Osteoblast (primary cell): Measurements from ENCODE around the gene CETP. TPM values are rescaled to one million over a fixed set of nuclear protein-coding genes. Genes with fewer than 3 reads are reported as not detected.

ENCODE experiments used
- DNase-seq: peaks from one replicate; pipeline ENCODE4 v3.0.0; 2011; ENCODE audit warnings: low spot score, mixed read lengths; ENCODE audit not compliant: insufficient read length; ENCODE audit errors: missing footprints
- H2AFZ ChIP-seq: 2 replicates; pipeline ENCODE4 v1.6.0; 2011; ENCODE audit warnings: mild to moderate bottlenecking, low read length
- H3K27ac ChIP-seq: 2 replicates; pipeline ENCODE4 v1.5.1; 2011; ENCODE audit warnings: mild to moderate bottlenecking, low read depth, low read length, moderate library complexity
- H3K27me3 ChIP-seq: 2 replicates; pipeline ENCODE4 v1.6.0; 2012; ENCODE audit warnings: mild to moderate bottlenecking, control low read depth, inconsistent platforms, low read length, moderate library complexity; ENCODE audit not compliant: insufficient read depth
- H3K36me3 ChIP-seq: 2 replicates; pipeline ENCODE4 v1.5.1; 2011; ENCODE audit warnings: mild to moderate bottlenecking, low read length, control low read depth, moderate library complexity; ENCODE audit not compliant: insufficient read depth
- H3K4me1 ChIP-seq: 2 replicates; pipeline ENCODE4 v1.5.1; 2011; ENCODE audit warnings: mild to moderate bottlenecking, low read length, control low read depth, moderate library complexity; ENCODE audit not compliant: insufficient read depth
- H3K4me2 ChIP-seq: 2 replicates; pipeline ENCODE4 v1.6.0; 2011; ENCODE audit warnings: mild to moderate bottlenecking, low read length; ENCODE audit not compliant: insufficient read depth
- H3K4me3 ChIP-seq: fragments of 200-600 bp; sonication (generic); 3 replicates; pipeline ENCODE4 v1.5.1; 2012; ENCODE audit warnings: mild to moderate bottlenecking, low read length, inconsistent platforms; ENCODE audit not compliant: insufficient read depth
- H3K79me2 ChIP-seq: 2 replicates; pipeline ENCODE4 v1.6.0; 2012; ENCODE audit warnings: mild to moderate bottlenecking, low read length, control low read depth, inconsistent platforms; ENCODE audit not compliant: insufficient read depth
- H3K9me3 ChIP-seq: 2 replicates; pipeline ENCODE4 v1.5.1; 2011; ENCODE audit warnings: low read depth, low read length, control low read depth
- H4K20me1 ChIP-seq: 2 replicates; pipeline ENCODE4 v1.6.0; 2012; ENCODE audit warnings: mild to moderate bottlenecking, low read length, control low read depth; ENCODE audit not compliant: insufficient read depth
- CTCF ChIP-seq: IDR thresholded peaks from 2 replicates; pipeline ENCODE4 v1.5.1; 2011; ENCODE audit warnings: mild to moderate bottlenecking, low read depth, low read length, moderate library complexity; ENCODE audit errors: extremely low read depth
- total RNA-seq: library from RNA; depleted of rRNA; stranded (reverse); fragments of >200 nt; gene quantifications from 2 replicates; pipeline ENCODE4 v1.2.3, GENCODE V29; 2012

The CETP gene
- total RNA-seq, 1 donor = not detected

GRCh38 chr16:56993204-56993603 is 31.5 kb downstream of the CETP start:
- Histone ChIP-seq H3K27ac (no peak overlapping the region), H2AFZ (no peak overlapping the region), H3K4me2 (no peak overlapping the region), H4K20me1 (no peaks in the 10 kb centered on the region), H3K4me3 (no peak overlapping the region), H3K4me1 (peaks cover 28% of the 10 kb centered on the region), H3K36me3 (no peaks in the 10 kb centered on the region), H3K9me3 (no peaks in the 10 kb centered on the region), H3K27me3 (no peaks in the 10 kb centered on the region), H3K79me2 (peaks cover 95% of the 10 kb centered on the region)
- no peak for DNase-seq
- TF ChIP-seq CTCF = no peak

- no peak for TF ChIP-seq CTCF
- no peak overlapping the region for H3K4me3 ChIP-seq
- no peaks in the 10 kb centered on the region for H3K27me3 ChIP-seq
- no peak for DNase-seq
- no peak overlapping the region for H2AFZ ChIP-seq
- H3K27ac ChIP-seq = no peak overlapping the region
- H4K20me1 ChIP-seq = no peaks in the 10 kb centered on the region
- H3K9me3 ChIP-seq = no peaks in the 10 kb centered on the region
- H3K79me2 ChIP-seq = peaks cover 97% of the 10 kb centered on the region
- peaks cover 1% of the 10 kb centered on the region for H3K36me3 ChIP-seq
- no peak overlapping the region for H3K4me2 ChIP-seq
- H3K4me1 ChIP-seq = peaks cover 27% of the 10 kb centered on the region
Observed at GRCh38 chr16:56994311-56994710, 32.6 kb downstream of the CETP start.

GRCh38 chr16:56995136-56995805 is 33.5 kb downstream of the CETP start:
- no peak overlapping the region for H3K27ac ChIP-seq
- H3K9me3 ChIP-seq = no peaks in the 10 kb centered on the region
- H3K4me2 ChIP-seq = no peak overlapping the region
- no peak overlapping the region for H2AFZ ChIP-seq
- no peaks in the 10 kb centered on the region for H3K27me3 ChIP-seq
- H3K79me2 ChIP-seq = peaks cover 98% of the 10 kb centered on the region
- no peaks in the 10 kb centered on the region for H4K20me1 ChIP-seq
- DNase-seq = no peak
- no peak overlapping the region for H3K4me3 ChIP-seq
- peaks cover 32% of the 10 kb centered on the region for H3K4me1 ChIP-seq
- no peak for TF ChIP-seq CTCF
- peaks cover 8% of the 10 kb centered on the region for H3K36me3 ChIP-seq

- no peaks in the 10 kb centered on the region for H3K27me3 ChIP-seq
- H3K4me3 ChIP-seq = no peak overlapping the region
- H3K4me1 ChIP-seq = peaks cover 33% of the 10 kb centered on the region
- no peak for TF ChIP-seq CTCF
- H3K9me3 ChIP-seq = no peaks in the 10 kb centered on the region
- no peak for DNase-seq
- peaks cover 94% of the 10 kb centered on the region for H3K79me2 ChIP-seq
- H3K4me2 ChIP-seq = no peak overlapping the region
- peaks cover 8% of the 10 kb centered on the region for H3K36me3 ChIP-seq
- H3K27ac ChIP-seq = no peak overlapping the region
- no peak overlapping the region for H2AFZ ChIP-seq
- no peaks in the 10 kb centered on the region for H4K20me1 ChIP-seq
Observed at GRCh38 chr16:56997264-56997663, 35.5 kb downstream of the CETP start.
